ENCODE data around the gene APBA2. TPM values are rescaled to one million over a fixed set of nuclear protein-coding genes. Genes with fewer than 3 reads are reported as not detected.

Gene APBA2
- total RNA-seq, 1 donor from 2014 or later = 26.4 TPM

- Mint-ChIP-seq H3K9me3 (ENCODE audit: low read depth) (no peaks in the 10 kb centered on the region), H3K4me3 (ENCODE audit: unreplicated experiment) (no peak overlapping the region), H3K4me1 (ENCODE audit: low read depth) (peaks cover 2% of the 10 kb centered on the region), H3K27ac (ENCODE audit: unreplicated experiment) (no peak overlapping the region), H3K27me3 (ENCODE audit: low read depth) (no peaks in the 10 kb centered on the region), H3K36me3 (ENCODE audit: low read depth) (peaks cover 3% of the 10 kb centered on the region)
- TF ChIP-seq CTCF (IDR thresholded peaks at IDR 0.05) = no peak
- DNase-seq (ENCODE audit: low spot score) = peak; percentile 56
Observed at GRCh38 chr15:28933710-28934445, 48.1 kb downstream of the APBA2 start.

- peak; percentile 50 for DNase-seq (ENCODE audit: low spot score)
Observed at GRCh38 chr15:28934645-28935044, 48.9 kb downstream of the APBA2 start.

GRCh38 chr15:28935316-28935715 lies 49.5 kb downstream of the APBA2 start:
- H3K27ac Mint-ChIP-seq (ENCODE audit: unreplicated experiment) = no peak overlapping the region

More at GRCh38 chr15:28934645-28935044, 48.9 kb downstream of the APBA2 start:
- Mint-ChIP-seq H3K9me3 (ENCODE audit: low read depth) (no peaks in the 10 kb centered on the region), H3K27me3 (ENCODE audit: low read depth) (no peaks in the 10 kb centered on the region), H3K4me3 (ENCODE audit: unreplicated experiment) (no peak overlapping the region), H3K36me3 (ENCODE audit: low read depth) (peaks cover 3% of the 10 kb centered on the region), H3K4me1 (ENCODE audit: low read depth) (peaks cover 7% of the 10 kb centered on the region), H3K27ac (ENCODE audit: unreplicated experiment) (no peak overlapping the region)
- no peak for TF ChIP-seq CTCF (IDR thresholded peaks at IDR 0.05)

GRCh38 chr15:28936081-28936480 lies 50.3 kb downstream of the APBA2 start:
- Mint-ChIP-seq H3K9me3 (ENCODE audit: low read depth) (no peaks in the 10 kb centered on the region), H3K4me1 (ENCODE audit: low read depth) (peaks cover 17% of the 10 kb centered on the region), H3K27ac (ENCODE audit: unreplicated experiment) (no peak overlapping the region), H3K27me3 (ENCODE audit: low read depth) (no peaks in the 10 kb centered on the region), H3K4me3 (ENCODE audit: unreplicated experiment) (no peak overlapping the region), H3K36me3 (ENCODE audit: low read depth) (peaks cover 3% of the 10 kb centered on the region)
- no peak for DNase-seq (ENCODE audit: low spot score)
- TF ChIP-seq CTCF (IDR thresholded peaks at IDR 0.05) = no peak

More at GRCh38 chr15:28935316-28935715, 49.5 kb downstream of the APBA2 start:
- no peaks in the 10 kb centered on the region for H3K9me3 Mint-ChIP-seq (ENCODE audit: low read depth)
- no peaks in the 10 kb centered on the region for H3K27me3 Mint-ChIP-seq (ENCODE audit: low read depth)
- DNase-seq (ENCODE audit: low spot score) = peak; percentile 68
- H3K36me3 Mint-ChIP-seq (ENCODE audit: low read depth) = peaks cover 3% of the 10 kb centered on the region
- H3K4me3 Mint-ChIP-seq (ENCODE audit: unreplicated experiment) = no peak overlapping the region
- peaks cover 13% of the 10 kb centered on the region for H3K4me1 Mint-ChIP-seq (ENCODE audit: low read depth)
- peak; percentile 48 for TF ChIP-seq CTCF (IDR thresholded peaks at IDR 0.05)

- Mint-ChIP-seq H3K27me3 (ENCODE audit: low read depth) (no peaks in the 10 kb centered on the region), H3K36me3 (ENCODE audit: low read depth) (peaks cover 3% of the 10 kb centered on the region), H3K27ac (ENCODE audit: unreplicated experiment) (no peak overlapping the region), H3K4me3 (ENCODE audit: unreplicated experiment) (no peak overlapping the region), H3K9me3 (ENCODE audit: low read depth) (no peaks in the 10 kb centered on the region), H3K4me1 (ENCODE audit: low read depth) (peaks cover 17% of the 10 kb centered on the region)
- no peak for TF ChIP-seq CTCF (IDR thresholded peaks at IDR 0.05)
- peak; percentile 62 for DNase-seq (ENCODE audit: low spot score)
Observed at GRCh38 chr15:28936481-28936881, 50.7 kb downstream of the APBA2 start.

All from chondrocyte (in vitro differentiated cells).